SK-N-SH treated with all-trans-retinoic acid at 6 μM for 48 hours (cell line): ENCODE data around the gene TEX36.

Experiments
- ATAC-seq: fragments of 200-7000 bp; cut with Tn5 transposase; 3 replicates; pipeline ENCODE4 v1.9.1; 2020; ENCODE audit warnings: mild to moderate bottlenecking, moderate library complexity
- BACH2 ChIP-seq: fragments of 250-450 bp; sonication (Bioruptor Pico); IDR thresholded peaks from 2 replicates; pipeline ENCODE4 v1.9.0; 2021; ENCODE audit warnings: mild to moderate bottlenecking, borderline replicate concordance
- CREB5 ChIP-seq: fragments of 250-450 bp; sonication (Bioruptor Pico); IDR thresholded peaks from 2 replicates; pipeline ENCODE4 v1.5.1; 2020; ENCODE audit warnings: low read depth, mild to moderate bottlenecking, moderate library complexity
- CSDC2 ChIP-seq: fragments of 250-450 bp; sonication (Bioruptor Pico); IDR thresholded peaks from 2 replicates; pipeline ENCODE4 v1.5.0; 2020; ENCODE audit warnings: mild to moderate bottlenecking, moderate library complexity
- ESRRG ChIP-seq: fragments of 250-450 bp; sonication (Bioruptor Pico); IDR thresholded peaks from 2 replicates; pipeline ENCODE4 v1.6.1; 2021; ENCODE audit warnings: mild to moderate bottlenecking
- GLIS3 ChIP-seq: fragments of 250-450 bp; sonication (Bioruptor Pico); IDR thresholded peaks from 2 replicates; pipeline ENCODE4 v1.5.0; 2020; ENCODE audit warnings: mild to moderate bottlenecking, moderate library complexity
- ISL1 ChIP-seq: fragments of 250-450 bp; sonication (Bioruptor Pico); IDR thresholded peaks from 2 replicates; pipeline ENCODE4 v2.1.2; 2022; ENCODE audit warnings: mild to moderate bottlenecking, moderate library complexity
- OSR1 ChIP-seq: fragments of 250-450 bp; sonication (Bioruptor Pico); IDR thresholded peaks from 2 replicates; pipeline ENCODE4 v1.8.0; 2022; ENCODE audit warnings: moderate library complexity, mild to moderate bottlenecking, inconsistent platforms
- PPARA ChIP-seq: fragments of 250-450 bp; sonication (Bioruptor Pico); IDR thresholded peaks from 2 replicates; pipeline ENCODE4 v1.5.0; 2020; ENCODE audit warnings: mild to moderate bottlenecking, borderline replicate concordance
- RARB ChIP-seq: fragments of 250-450 bp; sonication (Bioruptor Pico); IDR thresholded peaks from 2 replicates; pipeline ENCODE4 v1.8.0; 2021; ENCODE audit warnings: mild to moderate bottlenecking, moderate library complexity
- SNAI2 ChIP-seq: fragments of 250-450 bp; sonication (Bioruptor Pico); IDR thresholded peaks from 2 replicates; pipeline ENCODE4 v1.5.0; 2020; ENCODE audit warnings: mild to moderate bottlenecking, moderate library complexity
- TCF4 ChIP-seq: fragments of 250-450 bp; sonication (Bioruptor Pico); IDR thresholded peaks from 2 replicates; pipeline ENCODE4 v1.8.0; 2021; ENCODE audit warnings: mild to moderate bottlenecking, moderate library complexity, borderline replicate concordance
- TOX ChIP-seq: fragments of 250-450 bp; sonication (Bioruptor Pico); IDR thresholded peaks from 2 replicates; pipeline ENCODE4 v1.8.0; 2021; ENCODE audit warnings: mild to moderate bottlenecking, moderate library complexity, borderline replicate concordance
- TSHZ2 ChIP-seq: fragments of 250-450 bp; sonication (Bioruptor Pico); IDR thresholded peaks from 2 replicates; pipeline ENCODE4 v1.5.0; 2020; ENCODE audit warnings: mild to moderate bottlenecking, moderate library complexity
- ZC3H10 ChIP-seq: fragments of 250-450 bp; sonication (Bioruptor Pico); IDR thresholded peaks from 2 replicates; pipeline ENCODE4 v1.5.1; 2021; ENCODE audit warnings: mild to moderate bottlenecking, moderate library complexity
- ZNF565 ChIP-seq: fragments of 450-650 bp; formaldehyde crosslinking; conservative IDR thresholded peaks from 2 replicates; pipeline ENCODE4 v1.5.0; 2020; ENCODE audit warnings: low read depth, mild to moderate bottlenecking, moderate library complexity
- ZNF70 ChIP-seq: fragments of 450-650 bp; formaldehyde crosslinking; IDR thresholded peaks from 2 replicates; pipeline ENCODE4 v1.5.0; 2020; ENCODE audit warnings: mild to moderate bottlenecking, moderate library complexity
- ZNF8 ChIP-seq: fragments of 450-650 bp; formaldehyde crosslinking; IDR thresholded peaks from 2 replicates; pipeline ENCODE4 v1.5.0; 2020; ENCODE audit warnings: mild to moderate bottlenecking, moderate library complexity
- TF ChIP-seq, protein P1 (sequence below): fragments of 250-450 bp; sonication (Bioruptor Pico); IDR thresholded peaks from 2 replicates; pipeline ENCODE4 v1.8.0; 2020; ENCODE audit warnings: mild to moderate bottlenecking, moderate library complexity, borderline replicate concordance
- TF ChIP-seq, protein P2 (sequence below): fragments of 250-450 bp; sonication (Bioruptor Pico); IDR thresholded peaks from 2 replicates; pipeline ENCODE4 v1.8.0; 2021; ENCODE audit warnings: low read depth, mild to moderate bottlenecking, moderate library complexity, borderline replicate concordance
- TF ChIP-seq, protein P3 (sequence below): fragments of 250-450 bp; sonication (Bioruptor Pico); IDR thresholded peaks from 2 replicates; pipeline ENCODE4 v1.5.1; 2021; ENCODE audit warnings: mild to moderate bottlenecking, moderate library complexity

Gene TEX36

GRCh38 chr10:125687507-125688185 is 4.7 kb upstream of the TEX36 start:
- ATAC-seq = no peak
- TF ChIP-seq ZNF8 (no peak), ZC3H10 (CRISPR knock-in tag) (no peak), OSR1 (CRISPR knock-in tag) (no peak), RARB (CRISPR knock-in tag) (no peak), GLIS3 (no peak), PPARA (CRISPR knock-in tag) (no peak), ISL1 (no peak), TCF4 (CRISPR knock-in tag) (no peak), CREB5 (CRISPR knock-in tag) (no peak)
- TF ChIP-seq, protein P1, sequence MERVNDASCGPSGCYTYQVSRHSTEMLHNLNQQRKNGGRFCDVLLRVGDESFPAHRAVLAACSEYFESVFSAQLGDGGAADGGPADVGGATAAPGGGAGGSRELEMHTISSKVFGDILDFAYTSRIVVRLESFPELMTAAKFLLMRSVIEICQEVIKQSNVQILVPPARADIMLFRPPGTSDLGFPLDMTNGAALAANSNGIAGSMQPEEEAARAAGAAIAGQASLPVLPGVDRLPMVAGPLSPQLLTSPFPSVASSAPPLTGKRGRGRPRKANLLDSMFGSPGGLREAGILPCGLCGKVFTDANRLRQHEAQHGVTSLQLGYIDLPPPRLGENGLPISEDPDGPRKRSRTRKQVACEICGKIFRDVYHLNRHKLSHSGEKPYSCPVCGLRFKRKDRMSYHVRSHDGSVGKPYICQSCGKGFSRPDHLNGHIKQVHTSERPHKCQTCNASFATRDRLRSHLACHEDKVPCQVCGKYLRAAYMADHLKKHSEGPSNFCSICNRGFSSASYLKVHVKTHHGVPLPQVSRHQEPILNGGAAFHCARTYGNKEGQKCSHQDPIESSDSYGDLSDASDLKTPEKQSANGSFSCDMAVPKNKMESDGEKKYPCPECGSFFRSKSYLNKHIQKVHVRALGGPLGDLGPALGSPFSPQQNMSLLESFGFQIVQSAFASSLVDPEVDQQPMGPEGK = no peak
- TF ChIP-seq, protein P2, sequence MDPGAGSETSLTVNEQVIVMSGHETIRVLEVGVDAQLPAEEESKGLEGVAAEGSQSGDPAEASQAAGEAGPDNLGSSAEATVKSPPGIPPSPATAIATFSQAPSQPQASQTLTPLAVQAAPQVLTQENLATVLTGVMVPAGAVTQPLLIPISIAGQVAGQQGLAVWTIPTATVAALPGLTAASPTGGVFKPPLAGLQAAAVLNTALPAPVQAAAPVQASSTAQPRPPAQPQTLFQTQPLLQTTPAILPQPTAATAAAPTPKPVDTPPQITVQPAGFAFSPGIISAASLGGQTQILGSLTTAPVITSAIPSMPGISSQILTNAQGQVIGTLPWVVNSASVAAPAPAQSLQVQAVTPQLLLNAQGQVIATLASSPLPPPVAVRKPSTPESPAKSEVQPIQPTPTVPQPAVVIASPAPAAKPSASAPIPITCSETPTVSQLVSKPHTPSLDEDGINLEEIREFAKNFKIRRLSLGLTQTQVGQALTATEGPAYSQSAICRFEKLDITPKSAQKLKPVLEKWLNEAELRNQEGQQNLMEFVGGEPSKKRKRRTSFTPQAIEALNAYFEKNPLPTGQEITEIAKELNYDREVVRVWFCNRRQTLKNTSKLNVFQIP = no peak

DNA sequence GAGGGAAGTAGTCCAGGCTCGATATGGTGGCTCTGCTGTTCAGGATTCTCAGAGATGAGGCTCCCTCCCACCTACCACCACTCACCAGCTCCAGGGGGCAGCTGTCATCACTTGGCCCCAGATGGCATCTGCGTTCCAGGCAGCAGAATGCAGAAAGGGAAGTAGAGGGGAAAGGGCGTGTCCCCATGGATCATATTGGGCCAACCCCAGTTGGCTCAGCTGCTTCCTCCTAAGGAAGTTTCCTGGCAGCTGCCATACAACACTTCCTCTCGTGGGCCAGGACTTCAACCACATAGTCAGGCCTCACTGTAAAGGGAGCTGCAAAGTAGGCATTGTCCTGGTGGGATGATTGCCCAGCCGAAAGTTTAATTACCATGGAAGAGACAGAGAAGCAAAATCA is 1.6 kb upstream of the TEX36 start:
- no peak for ATAC-seq
- no peak for TF ChIP-seq ZNF8
- TF ChIP-seq BACH2 (CRISPR knock-in tag) = no peak
- TF ChIP-seq ZNF70 = no peak
- no peak for TF ChIP-seq CSDC2 (CRISPR knock-in tag)
- no peak for TF ChIP-seq ZNF565 (CRISPR knock-in tag)
- no peak for TF ChIP-seq ISL1
- TF ChIP-seq, protein P3, sequence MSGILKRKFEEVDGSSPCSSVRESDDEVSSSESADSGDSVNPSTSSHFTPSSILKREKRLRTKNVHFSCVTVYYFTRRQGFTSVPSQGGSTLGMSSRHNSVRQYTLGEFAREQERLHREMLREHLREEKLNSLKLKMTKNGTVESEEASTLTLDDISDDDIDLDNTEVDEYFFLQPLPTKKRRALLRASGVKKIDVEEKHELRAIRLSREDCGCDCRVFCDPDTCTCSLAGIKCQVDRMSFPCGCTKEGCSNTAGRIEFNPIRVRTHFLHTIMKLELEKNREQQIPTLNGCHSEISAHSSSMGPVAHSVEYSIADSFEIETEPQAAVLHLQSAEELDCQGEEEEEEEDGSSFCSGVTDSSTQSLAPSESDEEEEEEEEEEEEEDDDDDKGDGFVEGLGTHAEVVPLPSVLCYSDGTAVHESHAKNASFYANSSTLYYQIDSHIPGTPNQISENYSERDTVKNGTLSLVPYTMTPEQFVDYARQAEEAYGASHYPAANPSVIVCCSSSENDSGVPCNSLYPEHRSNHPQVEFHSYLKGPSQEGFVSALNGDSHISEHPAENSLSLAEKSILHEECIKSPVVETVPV = no peak
- no peak for TF ChIP-seq TSHZ2 (CRISPR knock-in tag)
- no peak for TF ChIP-seq ESRRG
- TF ChIP-seq, protein P1 = no peak
- no peak for TF ChIP-seq ZC3H10 (CRISPR knock-in tag)
- no peak for TF ChIP-seq SNAI2
- no peak for TF ChIP-seq TCF4 (CRISPR knock-in tag)
- TF ChIP-seq, protein P2 = no peak
- no peak for TF ChIP-seq TOX (CRISPR knock-in tag)
- no peak for TF ChIP-seq GLIS3
- TF ChIP-seq, all 23 proteins: peak for 0
